Endothelial cell (in vitro differentiated cells): ENCODE results near the gene PRR16. TPM values are rescaled to one million over a fixed set of nuclear protein-coding genes. Genes with fewer than 3 reads are reported as not detected.
A peak's percentile ranks its signal among the peaks of the same experiment; 100 is the strongest.
"Not testable (repeated sequence)": the region's sequence is repeated elsewhere in the genome, so short reads cannot be mapped to it uniquely, and the experiment has no call there.

Experiments used
- DNase-seq: peaks from one replicate; pipeline ENCODE4 v3.0.0; 2021; ENCODE audit warnings: low spot score
- H3K27ac Mint-ChIP-seq: one replicate; pipeline ENCODE4 v1.8.0; 2021; ENCODE audit warnings: mixed read lengths, inconsistent platforms; ENCODE audit not compliant: unreplicated experiment
- H3K27me3 Mint-ChIP-seq: one replicate; pipeline ENCODE4 v1.8.0; 2021; ENCODE audit warnings: mild to moderate bottlenecking, moderate library complexity, mixed read lengths, inconsistent platforms; ENCODE audit not compliant: unreplicated experiment
- H3K36me3 Mint-ChIP-seq: one replicate; pipeline ENCODE4 v1.8.0; 2021; ENCODE audit warnings: mild to moderate bottlenecking, low read depth, mixed read lengths, inconsistent platforms; ENCODE audit not compliant: unreplicated experiment
- H3K4me1 Mint-ChIP-seq: one replicate; pipeline ENCODE4 v1.8.0; 2021; ENCODE audit warnings: mild to moderate bottlenecking, mixed read lengths, inconsistent platforms; ENCODE audit not compliant: unreplicated experiment
- H3K4me3 Mint-ChIP-seq: one replicate; pipeline ENCODE4 v1.8.0; 2021; ENCODE audit warnings: mild to moderate bottlenecking, mixed read lengths, inconsistent platforms; ENCODE audit not compliant: unreplicated experiment
- H3K9me3 Mint-ChIP-seq: one replicate; pipeline ENCODE4 v1.8.0; 2021; ENCODE audit warnings: mixed read lengths, inconsistent platforms; ENCODE audit not compliant: unreplicated experiment
- CTCF ChIP-seq: fragments of 200-600 bp; sonication (generic); IDR thresholded peaks from one replicate; pipeline ENCODE4 v1.5.0; 2021; ENCODE audit warnings: antibody characterized with exemption; ENCODE audit not compliant: unreplicated experiment
- total RNA-seq: library from RNA; stranded (reverse); fragmentation: NEBNext Ultra II Directional; extraction: Animal tissue kit (Norgen Biotek cat#: 25700); gene quantifications from one replicate; pipeline ENCODE4 v1.2.1, GENCODE V29; 2021; ENCODE audit not compliant: unreplicated experiment

The PRR16 gene
- total RNA-seq, 1 donor from 2014 or later, result not detected

GRCh38 chr5:120695368-120695880 is 231.3 kb downstream of the PRR16 start:
- no peak overlapping the region for H3K4me3 Mint-ChIP-seq
- no peak overlapping the region for H3K27ac Mint-ChIP-seq
- H3K4me1 Mint-ChIP-seq, result peaks cover 5% of the 10 kb centered on the region
- no peak for TF ChIP-seq CTCF
- H3K36me3 Mint-ChIP-seq, result no peaks in the 10 kb centered on the region
- no peaks in the 10 kb centered on the region for H3K9me3 Mint-ChIP-seq
- H3K27me3 Mint-ChIP-seq, result peaks cover 1% of the 10 kb centered on the region
- DNase-seq, result no peak

GRCh38 chr5:120697147-120697546 is 233.0 kb downstream of the PRR16 start:
- Mint-ChIP-seq H3K27me3 (peaks cover 5% of the 10 kb centered on the region), H3K9me3 (no peaks in the 10 kb centered on the region), H3K36me3 (no peaks in the 10 kb centered on the region), H3K4me3 (no peak overlapping the region), H3K27ac (no peak overlapping the region), H3K4me1 (peaks cover 14% of the 10 kb centered on the region)
- no peak for DNase-seq
- no peak for TF ChIP-seq CTCF

- DNase-seq, H3K4me3 Mint-ChIP-seq: not testable (repeated sequence)
Observed at GRCh38 chr5:120697670-120698327, 233.7 kb downstream of the PRR16 start.

GRCh38 chr5:120700653-120701052 is 236.6 kb downstream of the PRR16 start:
- H3K9me3 Mint-ChIP-seq, H3K27ac Mint-ChIP-seq, H3K4me3 Mint-ChIP-seq, DNase-seq, H3K36me3 Mint-ChIP-seq: not testable (repeated sequence)
- Mint-ChIP-seq H3K4me1 (peaks cover 31% of the 10 kb centered on the region), H3K27me3 (peaks cover 13% of the 10 kb centered on the region)

More at GRCh38 chr5:120697670-120698327, 233.7 kb downstream of the PRR16 start:
- not testable (repeated sequence) for H3K9me3 Mint-ChIP-seq, H3K27ac Mint-ChIP-seq, H3K36me3 Mint-ChIP-seq
- Mint-ChIP-seq H3K27me3 (peaks cover 12% of the 10 kb centered on the region), H3K4me1 (peaks cover 20% of the 10 kb centered on the region)

GRCh38 chr5:120702817-120703538 is 238.9 kb downstream of the PRR16 start:
- Mint-ChIP-seq H3K27me3 (peaks cover 12% of the 10 kb centered on the region), H3K4me1 (peaks cover 26% of the 10 kb centered on the region), H3K4me3 (peak overlapping the region; percentile 87)
- not testable (repeated sequence) for H3K9me3 Mint-ChIP-seq, DNase-seq, H3K36me3 Mint-ChIP-seq, H3K27ac Mint-ChIP-seq

GRCh38 chr5:120703918-120704587 is 240.0 kb downstream of the PRR16 start:
- TF ChIP-seq CTCF, result no peak
- no peaks in the 10 kb centered on the region for H3K9me3 Mint-ChIP-seq
- no peak for DNase-seq
- H3K27me3 Mint-ChIP-seq, result peaks cover 12% of the 10 kb centered on the region
- H3K36me3 Mint-ChIP-seq, result no peaks in the 10 kb centered on the region
- peaks cover 26% of the 10 kb centered on the region for H3K4me1 Mint-ChIP-seq
- no peak overlapping the region for H3K4me3 Mint-ChIP-seq
- H3K27ac Mint-ChIP-seq, result no peak overlapping the region
